GM12878 (cell line): ENCODE results near the gene TNXB. TPM values are rescaled to one million over a fixed set of nuclear protein-coding genes. Genes with fewer than 3 reads are reported as not detected.
A peak's percentile ranks its signal among the peaks of the same experiment; 100 is the strongest.

Experiments
- ATF7 ChIP-seq: fragments of 450-650 bp; IDR thresholded peaks from 2 replicates; pipeline ENCODE4 v1.6.1; 2016; ENCODE audit warnings: low read depth, mild to moderate bottlenecking
- GABPA ChIP-seq: IDR thresholded peaks from 2 replicates; pipeline ENCODE4 v1.6.1; 2014; ENCODE audit warnings: antibody characterized with exemption, low read depth, mild to moderate bottlenecking, inconsistent platforms
- NBN ChIP-seq: fragments of 450-650 bp; IDR thresholded peaks from 2 replicates; pipeline ENCODE4 v1.6.1; 2016
- NFYA ChIP-seq: IDR thresholded peaks from 2 replicates; pipeline ENCODE4 v1.6.1; 2011; ENCODE audit warnings: low read depth, mild to moderate bottlenecking, low read length, improper control_type of control experiment, borderline replicate concordance
- PAX8 ChIP-seq: fragments of 450-650 bp; IDR thresholded peaks from 2 replicates; pipeline ENCODE4 v1.6.1; 2017; ENCODE audit warnings: mild to moderate bottlenecking, moderate library complexity
- RELA ChIP-seq: fragments of 450-650 bp; IDR thresholded peaks from 2 replicates; pipeline ENCODE4 v1.8.0; 2014; ENCODE audit warnings: borderline replicate concordance; ENCODE audit not compliant: partially characterized antibody
- RFX5 ChIP-seq: IDR thresholded peaks from 2 replicates; pipeline ENCODE4 v1.6.1; 2011; ENCODE audit warnings: low read depth, low read length, improper control_type of control experiment
- SRF ChIP-seq, 2 experiments: IDR thresholded peaks; 2 replicates each; pipeline ENCODE4 v1.6.1; 2011; ENCODE audit warnings: low read depth in 2 of 2, low read length in 2 of 2, mild to moderate bottlenecking in 1 of 2, moderate library complexity in 1 of 2
- SUPT20H ChIP-seq: IDR thresholded peaks from 2 replicates; pipeline ENCODE4 v1.6.1; 2011; ENCODE audit warnings: low read depth, mild to moderate bottlenecking, low read length, moderate library complexity, borderline replicate concordance; ENCODE audit not compliant: control insufficient read depth
- YY1 ChIP-seq: IDR thresholded peaks from 2 replicates; pipeline ENCODE4 v1.6.1; 2011; ENCODE audit warnings: low read depth, mild to moderate bottlenecking, low read length
- polyA plus RNA-seq, 11 experiments: library from polyadenylated mRNA; depleted of rRNA in 4 of 11; unstranded in 6 of 11; stranded (reverse) in 5 of 11; fragments of >200 nt; fragmentation: Nextera tagmentation in 4 of 11; fragmentation: Illumina TruSeq in 1 of 11; extraction: Ambion mirVana in 4 of 11; extraction: Trizol in 1 of 11; gene quantifications; 1 replicate in 1 of 11; 2 replicates in 10 of 11; pipeline versions ENCODE4 v1.2.1 to v1.2.3, GENCODE V29; 2011 to 2016; ENCODE audit warnings: inconsistent platforms in 2 of 11, missing spikeins in 2 of 11, low read depth in 1 of 11
- total RNA-seq, 4 experiments: library from RNA; depleted of rRNA in 3 of 4; stranded (reverse); fragments of >200 nt in 3 of 4; fragmentation: Illumina TruSeq in 1 of 4; extraction: Trizol in 1 of 4; gene quantifications; 2 replicates each; pipeline versions ENCODE4 v1.2.1 to v1.2.3, GENCODE V29; 2013 to 2021
- TF ChIP-seq, protein P1 (sequence below): IDR thresholded peaks from 2 replicates; pipeline ENCODE4 v1.6.1; 2011; ENCODE audit warnings: borderline replicate concordance, low read depth, mild to moderate bottlenecking, moderate library complexity, low read length; ENCODE audit not compliant: insufficient read depth, poor library complexity, severe bottlenecking
- TF ChIP-seq, protein P2 (sequence below): IDR thresholded peaks from 2 replicates; pipeline ENCODE4 v1.6.1; 2011; ENCODE audit warnings: low read depth, mild to moderate bottlenecking, low read length, moderate library complexity, borderline replicate concordance; ENCODE audit errors: extremely low read depth
- TF ChIP-seq, protein P3 (sequence below): fragments of 150-350 bp; IDR thresholded peaks from 2 replicates; pipeline ENCODE4 v1.6.1; 2014; ENCODE audit warnings: mild to moderate bottlenecking, low read depth, low read length
- TF ChIP-seq, protein P4 (sequence below): fragments of 450-650 bp; IDR thresholded peaks from 2 replicates; pipeline ENCODE4 v1.6.1; 2018; ENCODE audit warnings: borderline replicate concordance, mild to moderate bottlenecking; ENCODE audit not compliant: partially characterized antibody
- TF ChIP-seq, protein P5 (sequence below): fragments of 450-650 bp; formaldehyde crosslinking; IDR thresholded peaks from 2 replicates; pipeline ENCODE4 v1.5.0; 2022; ENCODE audit warnings: mild to moderate bottlenecking, missing genetic modification characterization
- TF ChIP-seq, protein P6 (sequence below), 3 experiments: IDR thresholded peaks in 2 of 3; conservative IDR thresholded peaks in 1 of 3; 2 replicates each; pipeline ENCODE4 v1.5.1; 2011; ENCODE audit warnings: low read depth in 3 of 3, low read length in 3 of 3, mild to moderate bottlenecking in 3 of 3, control low read depth in 2 of 3, moderate library complexity in 2 of 3, inconsistent platforms in 1 of 3, mixed read lengths in 1 of 3; ENCODE audit not compliant: control insufficient read depth in 2 of 3, insufficient read depth in 1 of 3; ENCODE audit errors: extremely low read depth in 1 of 3

Gene TNXB
- total and polyA plus RNA-seq, 10 of the 15 experiments (the other 5 are each of a cell fraction or from before 2014, with no cell fraction given) = 0.03 to 2.5 (median 0.68) TPM; not detected in 2

DNA sequence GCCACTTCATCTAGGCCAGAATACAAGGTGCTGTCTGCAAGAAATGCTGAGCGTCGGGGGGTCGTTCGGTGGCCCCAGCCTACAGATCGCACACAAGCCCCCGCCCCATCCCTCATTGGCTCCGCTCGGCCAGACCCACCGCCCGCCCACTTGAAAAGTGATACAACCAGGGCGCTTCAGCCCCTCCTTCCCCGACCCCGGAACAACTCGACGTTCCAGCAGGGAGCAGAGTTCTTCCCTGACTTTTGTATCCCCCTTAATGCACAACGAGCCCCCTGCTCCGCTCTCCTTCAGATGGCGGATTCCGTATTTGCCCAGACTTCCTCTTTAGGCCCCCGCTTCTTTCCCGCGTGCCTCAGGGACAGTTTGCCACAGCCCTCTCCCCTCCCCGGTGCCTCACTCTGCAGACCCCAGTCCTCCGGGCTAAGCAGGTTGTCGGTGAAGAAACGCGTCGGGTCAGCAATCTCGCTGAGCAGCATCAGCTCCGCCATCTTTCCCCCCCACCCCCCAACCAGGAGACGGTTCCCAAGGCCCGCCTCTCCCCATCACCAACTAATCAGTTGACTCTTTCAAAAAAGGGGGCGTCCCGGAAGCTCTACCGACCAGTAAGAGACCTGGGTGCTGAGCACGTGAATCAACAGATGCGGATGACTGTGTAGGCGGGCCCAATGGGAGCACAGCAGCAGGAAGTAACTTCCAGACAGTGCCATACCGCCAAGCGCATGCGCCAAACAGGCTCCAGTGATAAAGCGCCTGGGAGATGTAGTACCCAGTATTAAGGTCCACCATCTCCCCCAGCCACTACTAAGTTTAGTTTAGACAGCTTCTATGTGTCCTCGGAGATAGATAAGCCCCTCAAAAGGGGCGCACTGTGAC lies 18.8 kb upstream of the TNXB start, which contains the start of gene ATF6B (continued):
- TF ChIP-seq, protein P1, sequence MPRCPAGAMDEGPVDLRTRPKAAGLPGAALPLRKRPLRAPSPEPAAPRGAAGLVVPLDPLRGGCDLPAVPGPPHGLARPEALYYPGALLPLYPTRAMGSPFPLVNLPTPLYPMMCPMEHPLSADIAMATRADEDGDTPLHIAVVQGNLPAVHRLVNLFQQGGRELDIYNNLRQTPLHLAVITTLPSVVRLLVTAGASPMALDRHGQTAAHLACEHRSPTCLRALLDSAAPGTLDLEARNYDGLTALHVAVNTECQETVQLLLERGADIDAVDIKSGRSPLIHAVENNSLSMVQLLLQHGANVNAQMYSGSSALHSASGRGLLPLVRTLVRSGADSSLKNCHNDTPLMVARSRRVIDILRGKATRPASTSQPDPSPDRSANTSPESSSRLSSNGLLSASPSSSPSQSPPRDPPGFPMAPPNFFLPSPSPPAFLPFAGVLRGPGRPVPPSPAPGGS = no peak
- TF ChIP-seq SRF (IDR thresholded peaks at IDR 0.05; ENCODE audit: low read depth in 2 of 2, low read length in 2 of 2) (no peak), NFYA (no peak), RFX5 (peak; percentile 66; the same call in 1 of the 2 replicates), YY1 (peak; percentile 97), RELA (no peak), GABPA (peak; percentile 52; the same call in 1 of the 2 replicates), ATF7 (0 out of 2 replicates have a peak, but pooled peaks have one; percentile 17), PAX8 (no peak), SUPT20H (no peak), NBN (peak; percentile 53; the same call in 1 of the 2 replicates)
- TF ChIP-seq, protein P2, sequence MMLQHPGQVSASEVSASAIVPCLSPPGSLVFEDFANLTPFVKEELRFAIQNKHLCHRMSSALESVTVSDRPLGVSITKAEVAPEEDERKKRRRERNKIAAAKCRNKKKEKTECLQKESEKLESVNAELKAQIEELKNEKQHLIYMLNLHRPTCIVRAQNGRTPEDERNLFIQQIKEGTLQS = peak; percentile 27; the same call in 1 of the 2 replicates
- TF ChIP-seq, protein P3, sequence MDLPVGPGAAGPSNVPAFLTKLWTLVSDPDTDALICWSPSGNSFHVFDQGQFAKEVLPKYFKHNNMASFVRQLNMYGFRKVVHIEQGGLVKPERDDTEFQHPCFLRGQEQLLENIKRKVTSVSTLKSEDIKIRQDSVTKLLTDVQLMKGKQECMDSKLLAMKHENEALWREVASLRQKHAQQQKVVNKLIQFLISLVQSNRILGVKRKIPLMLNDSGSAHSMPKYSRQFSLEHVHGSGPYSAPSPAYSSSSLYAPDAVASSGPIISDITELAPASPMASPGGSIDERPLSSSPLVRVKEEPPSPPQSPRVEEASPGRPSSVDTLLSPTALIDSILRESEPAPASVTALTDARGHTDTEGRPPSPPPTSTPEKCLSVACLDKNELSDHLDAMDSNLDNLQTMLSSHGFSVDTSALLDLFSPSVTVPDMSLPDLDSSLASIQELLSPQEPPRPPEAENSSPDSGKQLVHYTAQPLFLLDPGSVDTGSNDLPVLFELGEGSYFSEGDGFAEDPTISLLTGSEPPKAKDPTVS = no peak
- TF ChIP-seq, protein P4, sequence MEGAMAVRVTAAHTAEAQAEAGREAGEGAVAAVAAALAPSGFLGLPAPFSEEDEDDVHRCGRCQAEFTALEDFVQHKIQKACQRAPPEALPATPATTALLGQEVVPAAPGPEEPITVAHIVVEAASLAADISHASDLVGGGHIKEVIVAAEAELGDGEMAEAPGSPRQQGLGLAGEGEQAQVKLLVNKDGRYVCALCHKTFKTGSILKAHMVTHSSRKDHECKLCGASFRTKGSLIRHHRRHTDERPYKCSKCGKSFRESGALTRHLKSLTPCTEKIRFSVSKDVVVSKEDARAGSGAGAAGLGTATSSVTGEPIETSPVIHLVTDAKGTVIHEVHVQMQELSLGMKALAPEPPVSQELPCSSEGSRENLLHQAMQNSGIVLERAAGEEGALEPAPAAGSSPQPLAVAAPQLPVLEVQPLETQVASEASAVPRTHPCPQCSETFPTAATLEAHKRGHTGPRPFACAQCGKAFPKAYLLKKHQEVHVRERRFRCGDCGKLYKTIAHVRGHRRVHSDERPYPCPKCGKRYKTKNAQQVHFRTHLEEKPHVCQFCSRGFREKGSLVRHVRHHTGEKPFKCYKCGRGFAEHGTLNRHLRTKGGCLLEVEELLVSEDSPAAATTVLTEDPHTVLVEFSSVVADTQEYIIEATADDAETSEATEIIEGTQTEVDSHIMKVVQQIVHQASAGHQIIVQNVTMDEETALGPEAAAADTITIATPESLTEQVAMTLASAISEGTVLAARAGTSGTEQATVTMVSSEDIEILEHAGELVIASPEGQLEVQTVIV = peak; percentile 79
- TF ChIP-seq, protein P5, sequence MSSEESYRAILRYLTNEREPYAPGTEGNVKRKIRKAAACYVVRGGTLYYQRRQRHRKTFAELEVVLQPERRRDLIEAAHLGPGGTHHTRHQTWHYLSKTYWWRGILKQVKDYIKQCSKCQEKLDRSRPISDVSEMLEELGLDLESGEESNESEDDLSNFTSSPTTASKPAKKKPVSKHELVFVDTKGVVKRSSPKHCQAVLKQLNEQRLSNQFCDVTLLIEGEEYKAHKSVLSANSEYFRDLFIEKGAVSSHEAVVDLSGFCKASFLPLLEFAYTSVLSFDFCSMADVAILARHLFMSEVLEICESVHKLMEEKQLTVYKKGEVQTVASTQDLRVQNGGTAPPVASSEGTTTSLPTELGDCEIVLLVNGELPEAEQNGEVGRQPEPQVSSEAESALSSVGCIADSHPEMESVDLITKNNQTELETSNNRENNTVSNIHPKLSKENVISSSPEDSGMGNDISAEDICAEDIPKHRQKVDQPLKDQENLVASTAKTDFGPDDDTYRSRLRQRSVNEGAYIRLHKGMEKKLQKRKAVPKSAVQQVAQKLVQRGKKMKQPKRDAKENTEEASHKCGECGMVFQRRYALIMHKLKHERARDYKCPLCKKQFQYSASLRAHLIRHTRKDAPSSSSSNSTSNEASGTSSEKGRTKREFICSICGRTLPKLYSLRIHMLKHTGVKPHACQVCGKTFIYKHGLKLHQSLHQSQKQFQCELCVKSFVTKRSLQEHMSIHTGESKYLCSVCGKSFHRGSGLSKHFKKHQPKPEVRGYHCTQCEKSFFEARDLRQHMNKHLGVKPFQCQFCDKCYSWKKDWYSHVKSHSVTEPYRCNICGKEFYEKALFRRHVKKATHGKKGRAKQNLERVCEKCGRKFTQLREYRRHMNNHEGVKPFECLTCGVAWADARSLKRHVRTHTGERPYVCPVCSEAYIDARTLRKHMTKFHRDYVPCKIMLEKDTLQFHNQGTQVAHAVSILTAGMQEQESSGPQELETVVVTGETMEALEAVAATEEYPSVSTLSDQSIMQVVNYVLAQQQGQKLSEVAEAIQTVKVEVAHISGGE (CRISPR knock-in tag) = no peak
- TF ChIP-seq, protein P6, sequence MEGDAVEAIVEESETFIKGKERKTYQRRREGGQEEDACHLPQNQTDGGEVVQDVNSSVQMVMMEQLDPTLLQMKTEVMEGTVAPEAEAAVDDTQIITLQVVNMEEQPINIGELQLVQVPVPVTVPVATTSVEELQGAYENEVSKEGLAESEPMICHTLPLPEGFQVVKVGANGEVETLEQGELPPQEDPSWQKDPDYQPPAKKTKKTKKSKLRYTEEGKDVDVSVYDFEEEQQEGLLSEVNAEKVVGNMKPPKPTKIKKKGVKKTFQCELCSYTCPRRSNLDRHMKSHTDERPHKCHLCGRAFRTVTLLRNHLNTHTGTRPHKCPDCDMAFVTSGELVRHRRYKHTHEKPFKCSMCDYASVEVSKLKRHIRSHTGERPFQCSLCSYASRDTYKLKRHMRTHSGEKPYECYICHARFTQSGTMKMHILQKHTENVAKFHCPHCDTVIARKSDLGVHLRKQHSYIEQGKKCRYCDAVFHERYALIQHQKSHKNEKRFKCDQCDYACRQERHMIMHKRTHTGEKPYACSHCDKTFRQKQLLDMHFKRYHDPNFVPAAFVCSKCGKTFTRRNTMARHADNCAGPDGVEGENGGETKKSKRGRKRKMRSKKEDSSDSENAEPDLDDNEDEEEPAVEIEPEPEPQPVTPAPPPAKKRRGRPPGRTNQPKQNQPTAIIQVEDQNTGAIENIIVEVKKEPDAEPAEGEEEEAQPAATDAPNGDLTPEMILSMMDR (IDR thresholded peaks at IDR 0.05 in 2 of 3, conservative IDR thresholded peaks at IDR 0.05 in 1 of 3; ENCODE audit: control insufficient read depth in 2 of 3, extremely low read depth in 1 of 3, insufficient read depth in 1 of 3, low read depth in 3 of 3, low read length in 3 of 3) = no peak
